Hematopoietic multipotent progenitor cell treated with erythropoietin and hydrocortisone succinate and interleukin-3 and kit ligand, for 15 days (in vitro differentiated cells): ENCODE results near the gene ROPN1B.

Experiments
- DNase-seq: peaks from one replicate; pipeline ENCODE4 v3.0.0-alpha.2; 2015; ENCODE audit warnings: low spot score

The ROPN1B gene

GRCh38 chr3:126004692-126005091, 35.7 kb downstream of the ROPN1B start:
- DNase-seq = no peak

DNA sequence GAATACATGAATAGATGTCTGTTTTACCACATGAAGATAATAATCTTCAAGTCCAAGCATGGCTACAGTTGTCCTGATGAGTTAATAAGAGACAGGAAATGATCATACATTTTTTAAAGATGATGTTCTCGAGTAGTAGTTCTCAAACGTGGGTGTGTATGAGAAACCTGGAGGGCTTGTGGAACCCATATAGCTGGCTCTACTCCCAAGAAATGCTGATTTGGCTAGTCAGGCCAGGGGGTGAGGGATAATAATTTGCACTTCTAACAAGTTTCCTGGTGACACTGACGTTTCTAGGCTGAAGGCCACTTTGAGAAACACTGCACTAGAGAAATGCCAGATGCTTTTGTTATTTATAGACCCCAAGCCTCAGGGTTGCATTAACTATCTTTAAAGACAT, 37.0 kb downstream of the ROPN1B start:
- no peak for DNase-seq

- no peak for DNase-seq
Measured at GRCh38 chr3:126008219-126008618, 39.2 kb downstream of the ROPN1B start.

GRCh38 chr3:126009181-126009580, 40.2 kb downstream of the ROPN1B start:
- DNase-seq = no peak

DNA sequence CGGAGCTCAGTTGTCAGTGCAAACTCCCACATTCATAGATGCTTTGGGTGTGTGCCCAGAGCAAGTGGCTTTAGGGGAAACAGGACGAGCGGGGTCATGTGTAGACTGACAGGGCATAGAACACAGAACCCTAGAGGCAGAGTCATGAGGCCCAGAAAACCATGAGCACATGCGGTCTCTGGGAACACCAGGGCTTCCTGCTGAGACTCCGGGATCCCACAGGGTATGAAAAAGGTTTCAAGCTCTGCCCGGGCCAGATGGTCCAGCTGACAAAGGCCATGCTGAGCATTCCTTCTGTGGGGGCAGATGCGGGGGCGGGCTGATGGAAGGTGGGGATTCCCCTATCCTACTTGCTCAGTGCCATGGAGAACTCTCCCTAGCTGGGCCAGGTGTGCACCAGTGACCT, 44.8 kb downstream of the ROPN1B start:
- DNase-seq = no peak

- DNase-seq = no peak
Measured at GRCh38 chr3:126014252-126014651, 45.3 kb downstream of the ROPN1B start.

DNA sequence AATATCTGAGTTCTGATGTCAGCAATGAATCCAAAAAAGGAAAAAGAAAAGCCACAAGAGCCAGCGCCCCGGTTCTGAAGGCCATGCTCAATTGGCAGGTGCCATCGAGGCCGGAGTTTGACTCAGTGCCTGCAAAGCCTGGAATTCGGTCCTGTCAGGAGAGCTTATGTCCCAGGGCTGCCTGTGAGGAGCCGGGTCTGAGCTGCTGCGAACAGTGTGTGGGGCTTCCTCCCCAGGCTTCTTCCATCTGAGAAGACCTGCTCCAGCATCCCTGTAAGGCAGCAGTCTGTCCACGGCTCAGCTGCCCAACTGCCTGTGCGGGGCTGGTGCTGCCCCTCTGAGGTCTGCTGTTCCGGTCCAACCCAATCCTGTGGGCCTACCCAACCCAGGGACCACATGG, 46.1 kb downstream of the ROPN1B start:
- DNase-seq = no peak

GRCh38 chr3:126016616-126017015, 47.6 kb downstream of the ROPN1B start:
- no peak for DNase-seq

DNA sequence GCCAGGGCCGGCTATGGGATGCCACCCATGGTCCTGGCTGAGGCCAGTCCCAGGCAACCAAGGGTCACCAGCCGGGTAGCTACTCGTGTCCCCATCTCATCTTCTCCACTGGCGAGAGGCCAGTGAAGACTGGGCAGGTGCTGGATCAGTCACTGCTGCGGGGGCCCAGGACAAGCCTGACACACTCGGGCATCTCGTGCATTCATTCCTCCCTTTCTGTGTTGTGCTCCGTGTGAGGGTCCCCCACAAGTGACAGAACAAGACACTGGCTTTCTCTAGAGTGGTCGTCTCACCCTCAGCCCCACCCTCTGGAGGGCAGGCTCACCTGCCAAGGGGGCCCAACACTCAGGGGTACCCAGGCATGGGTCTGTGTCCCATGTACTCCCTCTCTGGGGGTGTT, 48.4 kb downstream of the ROPN1B start:
- DNase-seq = no peak

DNA sequence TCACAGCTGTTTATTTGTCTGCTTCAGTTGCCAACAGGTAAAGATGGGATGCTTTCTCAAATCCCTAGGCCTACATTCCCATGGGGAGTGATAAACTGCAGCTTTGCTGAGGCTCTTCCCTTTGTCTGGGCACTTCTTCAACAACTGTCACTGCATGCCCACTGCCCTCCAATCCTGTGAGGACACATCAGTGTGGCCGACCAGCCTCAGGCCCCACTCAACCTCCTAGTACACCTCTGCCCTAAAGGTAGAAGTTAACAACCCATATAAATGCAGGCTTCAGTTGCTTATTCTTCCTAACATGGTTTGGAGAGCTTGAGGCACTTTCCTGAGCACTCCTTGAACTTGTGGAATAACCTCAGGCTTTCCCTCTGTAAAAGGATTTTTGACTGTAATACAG, 49.6 kb downstream of the ROPN1B start:
- no peak for DNase-seq

- no peak for DNase-seq
Measured at GRCh38 chr3:126018995-126019394, 50.0 kb downstream of the ROPN1B start.

- DNase-seq = no peak
Measured at GRCh38 chr3:126019683-126020082, 50.7 kb downstream of the ROPN1B start.

- DNase-seq = no peak
Measured at GRCh38 chr3:126021224-126021623, 52.2 kb downstream of the ROPN1B start.

DNA sequence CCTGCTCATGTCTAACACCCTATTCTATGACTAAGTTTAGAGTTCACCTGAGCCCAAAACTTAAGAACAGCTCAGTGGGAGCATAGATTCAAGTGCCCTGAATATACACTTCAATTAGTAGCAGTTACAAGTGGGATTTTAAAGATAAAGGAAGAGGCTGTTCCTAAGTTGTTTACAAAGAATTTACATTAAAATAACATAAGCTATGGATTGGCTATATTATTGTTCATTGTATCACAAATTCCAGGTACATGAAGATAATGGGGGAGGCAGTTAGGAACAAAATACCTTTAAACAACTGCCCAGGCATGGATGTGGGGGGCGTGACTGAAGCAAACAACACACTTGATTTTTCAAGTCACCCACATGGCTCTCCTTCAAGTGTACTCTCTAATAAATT, 52.7 kb downstream of the ROPN1B start:
- no peak for DNase-seq

DNA sequence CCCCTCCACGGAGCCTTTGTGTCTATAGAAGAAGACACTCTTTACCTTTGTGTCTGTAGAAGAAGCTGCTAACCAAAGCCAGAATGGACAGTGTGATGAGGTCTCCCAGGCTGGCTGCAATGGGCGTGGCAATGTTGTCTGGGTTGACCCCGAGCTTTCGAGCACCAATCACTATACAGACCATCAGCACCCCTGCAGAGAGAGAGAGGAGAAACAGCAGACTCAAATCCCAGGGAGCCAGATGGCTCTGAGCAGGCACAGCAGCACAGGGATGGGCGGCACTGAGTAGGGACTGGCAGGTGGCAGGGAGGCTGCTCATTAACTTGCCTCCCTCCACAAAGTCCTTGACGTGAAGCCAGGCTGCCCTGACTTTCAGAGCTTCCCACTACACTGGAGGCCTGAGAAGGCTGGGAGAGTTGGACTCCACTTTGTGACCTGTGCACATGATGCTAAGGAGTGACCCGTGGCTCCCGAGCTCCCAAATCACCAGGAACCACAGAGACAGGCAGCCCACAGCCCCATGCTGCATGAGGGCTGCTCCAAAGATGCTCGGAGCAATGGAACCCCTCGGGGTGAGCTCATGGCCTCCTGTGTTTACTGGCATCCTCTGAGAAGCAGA, 53.9 kb downstream of the ROPN1B start:
- no peak for DNase-seq

- DNase-seq = no peak
Measured at GRCh38 chr3:126023390-126023789, 54.4 kb downstream of the ROPN1B start.

GRCh38 chr3:126024049-126024854, 55.3 kb downstream of the ROPN1B start:
- no peak for DNase-seq

DNA sequence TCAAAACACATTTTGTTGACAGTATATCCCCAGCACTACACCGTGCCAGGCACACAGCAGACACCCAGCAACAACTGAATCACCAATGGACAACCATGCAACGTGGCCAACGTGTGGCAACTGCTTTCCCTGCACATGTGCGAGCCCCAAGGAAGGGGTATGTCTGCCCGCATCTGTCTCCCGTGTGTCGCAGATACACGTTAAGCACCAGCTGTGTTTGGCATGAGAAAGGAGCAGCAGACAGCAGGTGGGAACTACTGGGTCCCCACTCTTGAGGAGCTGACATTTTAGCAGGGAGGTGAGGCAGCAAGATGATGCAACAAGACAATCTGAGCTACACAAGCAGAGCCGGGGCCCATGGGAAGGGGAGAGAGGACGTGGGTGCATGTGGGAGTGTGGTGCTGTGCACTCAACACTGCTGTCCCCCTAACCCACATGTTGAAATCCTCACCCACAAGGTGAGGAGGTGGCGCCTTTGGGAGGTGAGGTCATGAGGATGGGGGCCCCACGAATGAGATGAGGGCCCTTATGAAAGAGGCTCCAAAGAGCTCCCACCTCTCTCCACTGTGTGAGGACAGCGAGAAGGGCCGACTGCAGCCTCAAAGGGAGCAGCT, 56.2 kb downstream of the ROPN1B start:
- no peak for DNase-seq

- no peak for DNase-seq
Measured at GRCh38 chr3:126025862-126026261, 56.9 kb downstream of the ROPN1B start.

DNA sequence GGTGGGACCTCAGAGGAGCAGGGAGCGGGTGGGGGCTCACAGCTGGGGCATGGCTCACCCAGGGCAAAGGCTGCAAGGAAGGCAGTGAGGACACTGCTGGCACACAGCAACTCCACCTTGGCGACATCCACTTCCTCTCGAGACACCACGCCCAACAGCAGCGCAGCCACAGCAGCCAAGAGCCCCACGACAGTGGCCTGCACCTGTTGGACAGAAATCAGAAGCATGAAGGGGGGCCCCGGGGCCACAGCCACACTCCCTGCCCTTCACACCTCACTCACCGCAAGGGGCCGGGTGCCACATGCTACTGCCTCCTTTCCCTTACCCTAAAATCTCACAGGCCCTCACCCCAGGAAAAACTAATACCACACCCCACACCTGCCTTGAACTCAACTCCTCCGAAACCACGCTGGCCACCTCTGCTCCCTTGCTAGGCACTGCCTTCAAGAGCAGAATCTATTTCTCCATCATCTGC, 57.3 kb downstream of the ROPN1B start:
- DNase-seq = no peak

- DNase-seq = no peak
Measured at GRCh38 chr3:126026761-126027160, 57.8 kb downstream of the ROPN1B start.

- DNase-seq = no peak
Measured at GRCh38 chr3:126028096-126028495, 59.1 kb downstream of the ROPN1B start.

GRCh38 chr3:126029241-126029640, 60.3 kb downstream of the ROPN1B start:
- DNase-seq = no peak
